Measurements from ENCODE around the gene DOCK1.

GRCh38 chr10:127358337-127358736 is 453.1 kb downstream of the DOCK1 start:
- TF ChIP-seq POLR2A (IDR thresholded peaks at IDR 0.05; ENCODE audit: low read depth, low read length) (no peak), PAX5 (IDR thresholded peaks at IDR 0.05; ENCODE audit: insufficient read depth, low read length, severe bottlenecking) (no peak), TAF1 (IDR thresholded peaks at IDR 0.05; ENCODE audit: low read depth, low read length) (no peak)

All from GM12891 (cell line).